Suppressor macrophage (primary cell): Measurements from ENCODE around the gene NCAPH2.

Source experiments
- DNase-seq, 4 experiments: peaks; one replicate each; pipeline ENCODE4 v3.0.0-alpha.2; 2020 to 2022
- total RNA-seq, 17 experiments: gene quantifications; one replicate each; lab custom pipeline; 2026; ENCODE audit warnings: mixed read lengths in 6 of 17, inconsistent platforms in 3 of 17; lab: John Stamatoyannopoulos, UW

The NCAPH2 gene
- 19.6 to 61.4 (median 31.4) reads per million in 17 experiments for total RNA-seq

GRCh38 chr22:50507991-50508884 is at the start of gene NCAPH2:
Gene NCAPH2 (plus strand): TSS chr22:50508224. CDS start chr22:50508338, 114 bp downstream.
- peak; percentile 99 to 100 (median 99) for DNase-seq

DNA sequence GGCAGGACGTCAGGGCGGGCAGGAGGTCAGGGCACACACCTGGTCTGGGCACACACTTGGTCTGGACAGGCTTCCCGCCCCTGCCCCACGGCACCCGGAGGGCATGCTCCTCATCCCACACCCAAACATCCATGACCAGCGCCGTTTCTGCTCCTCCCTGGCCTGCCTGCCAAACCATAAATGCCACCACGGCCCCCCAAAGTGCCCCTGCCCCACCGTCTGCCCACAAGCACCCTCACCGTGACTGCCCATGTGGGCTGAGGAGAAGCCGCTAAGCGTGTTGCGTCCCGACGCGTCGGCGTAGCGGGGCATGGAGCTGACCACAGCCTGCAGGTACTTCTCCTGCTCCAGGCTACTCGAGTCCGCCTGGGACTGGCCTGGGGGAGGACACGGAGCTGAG is 49.0 kb upstream of the NCAPH2 start:
- DNase-seq = no peak

DNA sequence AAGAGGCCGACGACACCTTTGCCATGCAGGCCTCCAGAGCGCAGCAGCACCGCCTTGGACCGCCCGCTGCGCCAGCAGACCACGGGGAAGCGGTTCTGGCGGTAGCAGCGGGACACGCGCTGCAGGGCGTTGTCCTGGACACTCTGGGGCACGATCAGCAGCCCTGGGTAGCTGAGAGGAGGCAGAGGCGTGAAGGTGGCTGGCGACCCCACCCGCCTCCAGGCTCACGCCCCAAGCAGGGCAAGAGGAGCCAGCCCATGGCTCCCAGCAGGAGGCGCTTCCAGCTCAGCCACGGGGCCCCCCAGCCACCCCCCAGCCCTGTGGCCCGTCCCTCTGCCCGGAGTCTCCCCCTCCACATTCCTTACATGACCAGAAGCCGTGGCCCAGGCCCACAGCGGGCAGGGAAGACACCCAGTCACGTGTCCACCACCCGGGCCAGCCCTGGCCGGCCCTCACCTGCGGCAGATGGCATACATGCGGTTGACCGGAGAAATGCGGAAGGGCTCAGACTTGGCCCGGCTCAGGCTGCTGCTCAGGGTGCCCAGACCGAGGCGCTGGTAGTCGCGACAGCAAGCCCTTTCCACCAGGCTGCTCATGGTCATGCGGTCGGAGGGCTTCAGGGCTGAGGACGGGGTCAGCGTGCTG is 48.4 kb upstream of the NCAPH2 start:
- no peak for DNase-seq

DNA sequence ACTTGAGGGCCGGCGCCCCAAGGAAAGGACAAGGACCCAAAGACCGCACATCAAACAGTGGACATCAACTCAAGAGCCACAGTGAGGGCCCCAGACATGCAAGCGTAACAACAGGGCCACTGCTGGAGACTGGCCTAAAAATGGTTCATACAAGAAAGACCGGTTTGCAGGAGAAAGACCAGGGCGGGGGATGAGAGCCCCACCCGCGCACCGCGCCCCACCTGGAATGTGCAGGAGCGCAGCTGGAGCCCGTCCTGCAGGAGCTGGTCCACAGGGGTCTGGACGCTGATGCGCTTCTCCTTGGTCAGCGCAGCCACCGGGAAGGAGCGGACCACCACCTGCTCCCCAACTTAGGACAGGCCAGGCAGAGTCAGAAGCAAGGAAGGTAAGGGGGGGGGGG is 47.1 kb upstream of the NCAPH2 start:
- DNase-seq = no peak

- DNase-seq = no peak
These were observed 46.5 kb upstream of the NCAPH2 start for GRCh38 chr22:50461536-50461935.

DNA sequence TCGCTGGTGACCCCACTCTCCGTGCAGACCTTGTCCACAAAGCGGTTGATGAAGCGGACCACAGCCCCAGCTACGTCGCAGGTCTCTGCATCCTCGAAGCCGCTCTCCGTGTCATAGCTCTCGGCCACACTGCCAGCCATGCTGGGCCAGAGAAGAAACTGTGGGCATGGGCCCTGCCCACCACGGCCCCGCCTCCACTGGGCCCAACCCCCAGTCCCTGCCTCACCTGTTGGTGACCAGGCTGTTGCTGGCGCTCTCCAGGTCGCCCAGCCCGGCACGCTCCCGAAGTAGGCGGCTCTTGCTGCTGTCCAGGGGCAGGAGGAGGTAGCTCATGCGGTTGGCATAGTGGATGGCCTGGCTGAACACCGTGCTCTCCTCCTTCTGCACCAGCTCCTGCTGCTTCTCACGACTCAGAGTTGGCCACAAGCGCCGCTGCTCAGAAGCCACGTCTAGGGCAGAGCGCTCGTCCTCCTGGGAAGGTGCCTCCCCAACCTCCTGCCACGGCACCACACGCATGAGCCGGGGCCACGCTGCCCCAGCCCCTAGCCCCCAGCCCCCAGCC is 46.0 kb upstream of the NCAPH2 start:
- DNase-seq = no peak

DNA sequence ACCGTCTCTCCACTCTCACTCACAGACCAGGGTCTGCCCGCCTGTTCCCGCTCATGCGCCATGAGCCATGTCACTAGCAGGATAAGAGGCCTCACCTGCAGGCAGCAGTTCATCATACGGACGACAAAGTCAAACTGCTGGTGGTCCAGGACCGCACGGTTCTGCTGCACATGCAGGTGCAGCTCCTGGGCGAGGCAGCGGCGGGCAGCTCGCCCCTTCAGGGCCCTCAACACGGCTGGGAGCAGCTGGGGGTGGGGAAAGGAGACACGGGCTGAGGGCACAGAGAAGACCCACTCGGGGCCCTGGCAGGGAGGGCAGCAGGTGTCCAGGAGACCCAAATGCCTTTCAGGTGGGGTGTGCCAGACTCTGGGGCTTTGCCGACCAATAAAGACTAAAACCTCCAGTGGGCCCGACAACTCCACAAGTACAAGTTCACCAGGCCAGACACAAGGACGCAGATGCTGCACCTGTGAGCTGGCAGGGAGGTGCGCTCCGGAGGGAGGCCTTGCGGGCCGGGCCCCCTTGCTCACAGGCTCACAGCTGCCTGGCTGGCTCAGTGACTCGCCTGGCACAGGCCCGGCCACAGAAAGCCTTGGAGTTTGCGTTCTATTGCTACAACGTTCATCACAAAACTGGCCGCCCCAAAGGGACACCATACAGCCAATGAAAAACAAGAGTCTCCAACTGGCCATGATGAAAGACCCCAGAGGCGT is 44.7 kb upstream of the NCAPH2 start:
- DNase-seq = no peak

DNA sequence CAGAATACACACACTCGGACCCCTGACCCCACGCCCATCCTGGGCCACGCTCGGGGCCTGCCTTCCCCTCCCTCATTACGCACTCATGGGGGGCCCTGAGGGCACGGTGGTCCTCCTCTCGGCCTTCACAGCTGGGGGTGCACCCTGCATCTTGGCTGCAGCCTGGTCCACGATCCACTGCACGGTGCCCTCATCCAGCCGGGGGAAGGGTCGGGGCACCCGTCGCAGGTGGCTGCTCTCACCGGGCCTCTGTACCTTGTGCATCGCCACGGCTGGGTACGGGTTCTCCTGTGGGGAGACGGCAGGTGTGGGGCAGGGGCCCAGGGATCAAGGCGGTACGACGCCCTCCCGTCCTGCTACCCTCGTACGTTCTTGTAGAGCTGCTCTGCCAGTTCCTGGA is 43.6 kb upstream of the NCAPH2 start:
- DNase-seq = no peak

- DNase-seq = no peak
These were observed 42.7 kb upstream of the NCAPH2 start for GRCh38 chr22:50465066-50465930.

- no peak for DNase-seq
These were observed 40.7 kb upstream of the NCAPH2 start for GRCh38 chr22:50467341-50467740.

DNA sequence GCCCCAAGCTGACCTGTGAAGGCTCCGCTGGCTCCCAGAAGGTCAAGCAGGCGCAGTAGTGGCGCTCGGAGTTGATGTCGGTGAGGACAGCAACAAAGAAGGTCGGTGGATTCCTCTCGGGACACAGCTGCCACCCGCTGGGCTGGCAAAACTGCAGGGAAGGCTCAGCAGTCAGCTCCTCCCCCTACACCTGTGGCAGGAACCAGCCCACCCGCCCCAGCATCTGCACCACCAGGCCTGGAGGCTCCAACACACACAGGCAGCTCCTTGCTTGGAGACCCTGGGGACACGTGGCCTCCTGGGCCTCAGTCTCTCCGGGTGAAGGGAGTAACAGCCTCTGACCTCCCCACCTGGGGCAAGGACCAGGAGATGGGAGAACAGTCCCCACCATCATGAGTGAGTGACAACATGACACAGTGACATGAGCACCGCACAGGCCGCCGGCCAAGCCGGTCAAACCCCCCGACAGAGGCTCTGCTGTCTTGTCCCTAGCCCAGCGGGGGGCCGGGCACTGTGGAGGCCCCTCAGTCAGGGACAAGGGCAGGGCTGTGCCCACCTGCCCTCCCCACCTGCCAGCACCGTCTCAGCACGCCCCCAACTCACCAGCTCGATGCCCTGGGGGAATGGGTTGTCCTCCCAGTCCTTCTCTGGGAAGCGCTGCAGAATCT is 40.1 kb upstream of the NCAPH2 start:
- no peak for DNase-seq

DNA sequence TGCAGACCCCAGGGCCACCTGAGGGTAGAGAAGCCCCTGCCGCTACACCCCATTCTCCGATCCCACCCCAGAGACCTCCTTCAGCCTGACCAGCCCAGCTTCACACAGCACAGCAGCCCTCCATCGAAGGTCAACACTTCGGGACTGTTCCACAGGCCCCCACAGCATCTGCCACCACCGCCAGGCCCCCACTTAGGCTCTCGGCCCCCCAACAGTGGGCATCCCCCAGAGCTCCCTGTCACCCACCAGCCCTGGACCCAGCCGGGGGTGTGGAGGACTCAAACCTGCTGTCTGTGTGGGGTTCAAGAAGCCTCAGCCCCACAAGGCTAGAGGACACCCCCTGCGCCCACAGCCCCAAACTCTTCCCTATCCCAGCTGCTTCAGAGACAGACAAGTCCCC is 39.4 kb upstream of the NCAPH2 start:
- DNase-seq = no peak

DNA sequence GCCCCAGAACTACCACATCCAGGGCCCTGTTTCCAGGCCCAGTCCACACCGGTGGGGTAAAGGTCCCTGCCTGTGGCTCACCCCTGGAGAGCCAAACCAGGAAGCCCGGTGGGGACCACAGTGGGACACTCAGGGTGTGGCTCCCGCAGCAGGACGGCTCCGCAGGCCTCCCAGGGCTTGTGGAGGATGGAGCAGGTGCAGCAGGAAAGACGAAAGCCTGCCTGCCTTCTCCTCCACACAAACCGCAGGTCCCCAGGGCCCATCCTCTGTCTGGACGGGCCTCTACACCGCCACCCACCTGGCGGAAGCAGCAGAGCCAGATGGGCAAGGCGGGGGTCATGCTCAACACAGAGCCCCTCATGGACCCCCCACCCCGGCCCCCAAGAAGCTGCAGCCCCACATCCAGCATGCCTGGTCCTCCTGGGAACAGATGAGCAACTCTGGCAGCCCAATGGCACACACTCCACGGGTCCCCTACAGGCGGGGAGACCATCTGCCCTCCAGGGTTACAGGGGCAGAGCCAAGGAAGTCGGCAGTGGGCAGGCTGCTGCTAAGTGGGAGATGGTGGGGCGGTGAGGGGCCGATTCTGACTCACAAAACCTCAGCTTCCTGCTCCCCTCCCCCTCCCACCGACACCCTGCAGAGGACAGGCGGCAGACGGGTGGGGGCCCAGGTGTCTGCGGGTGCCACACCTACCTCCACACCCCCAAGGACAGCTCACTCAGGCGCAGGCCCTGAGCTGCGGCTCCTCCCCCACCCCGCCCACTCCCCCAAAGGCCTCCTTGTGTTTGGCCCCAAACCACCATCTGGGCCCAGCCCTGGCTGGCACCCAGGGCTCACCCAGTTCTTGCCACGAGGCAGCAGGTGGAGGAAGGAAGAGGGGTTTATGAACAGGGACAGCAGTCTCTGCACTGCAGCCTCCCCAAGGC is 38.4 kb upstream of the NCAPH2 start:
- peak; percentile 7 to 46 (median 26) for DNase-seq

GRCh38 chr22:50470491-50470890 is 37.5 kb upstream of the NCAPH2 start:
- DNase-seq = no peak

- peak in 1 of 4 experiments; percentile 29 for DNase-seq
These were observed 36.7 kb upstream of the NCAPH2 start for GRCh38 chr22:50471197-50471847.

GRCh38 chr22:50471962-50472361 is 36.1 kb upstream of the NCAPH2 start:
- no peak for DNase-seq

GRCh38 chr22:50473088-50473487 is 34.9 kb upstream of the NCAPH2 start:
- no peak for DNase-seq

- peak; percentile 36 to 75 (median 57) for DNase-seq
These were observed 34.0 kb upstream of the NCAPH2 start for GRCh38 chr22:50473855-50474671.
